ENCODE measurements around the gene NOP14.

DNA sequence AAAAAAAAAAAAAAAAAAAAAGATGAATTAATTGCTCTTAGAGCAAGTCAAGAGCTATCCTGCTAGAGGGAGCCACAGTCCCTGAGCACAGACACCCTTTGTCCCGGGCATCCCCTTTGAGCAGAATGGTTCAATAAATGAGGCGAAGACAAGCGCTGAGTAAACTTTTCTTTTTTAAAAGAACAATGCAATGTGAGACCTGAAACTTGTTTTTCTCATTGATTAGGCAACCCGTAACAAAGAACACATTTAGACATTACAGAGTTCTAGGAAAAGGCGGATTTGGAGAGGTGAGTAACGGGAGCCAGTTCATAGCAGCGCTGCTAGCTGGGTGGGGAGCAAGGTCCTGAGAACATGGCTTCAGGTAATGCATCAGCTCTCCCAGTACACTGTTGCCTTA, 46.2 kb upstream of the NOP14 start:
- TF ChIP-seq, protein P1, sequence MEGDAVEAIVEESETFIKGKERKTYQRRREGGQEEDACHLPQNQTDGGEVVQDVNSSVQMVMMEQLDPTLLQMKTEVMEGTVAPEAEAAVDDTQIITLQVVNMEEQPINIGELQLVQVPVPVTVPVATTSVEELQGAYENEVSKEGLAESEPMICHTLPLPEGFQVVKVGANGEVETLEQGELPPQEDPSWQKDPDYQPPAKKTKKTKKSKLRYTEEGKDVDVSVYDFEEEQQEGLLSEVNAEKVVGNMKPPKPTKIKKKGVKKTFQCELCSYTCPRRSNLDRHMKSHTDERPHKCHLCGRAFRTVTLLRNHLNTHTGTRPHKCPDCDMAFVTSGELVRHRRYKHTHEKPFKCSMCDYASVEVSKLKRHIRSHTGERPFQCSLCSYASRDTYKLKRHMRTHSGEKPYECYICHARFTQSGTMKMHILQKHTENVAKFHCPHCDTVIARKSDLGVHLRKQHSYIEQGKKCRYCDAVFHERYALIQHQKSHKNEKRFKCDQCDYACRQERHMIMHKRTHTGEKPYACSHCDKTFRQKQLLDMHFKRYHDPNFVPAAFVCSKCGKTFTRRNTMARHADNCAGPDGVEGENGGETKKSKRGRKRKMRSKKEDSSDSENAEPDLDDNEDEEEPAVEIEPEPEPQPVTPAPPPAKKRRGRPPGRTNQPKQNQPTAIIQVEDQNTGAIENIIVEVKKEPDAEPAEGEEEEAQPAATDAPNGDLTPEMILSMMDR (IDR thresholded peaks at IDR 0.05), result no peak
- TF ChIP-seq POLR2AphosphoS5 (IDR thresholded peaks at IDR 0.05), result no peak
